Jurkat, Clone E6-1 (cell line): ENCODE results near the gene TBP.
"Not testable (repeated sequence)": the region's sequence is repeated elsewhere in the genome, so short reads cannot be mapped to it uniquely, and the experiment has no call there.

ENCODE experiments used
- DNase-seq: peaks from one replicate; pipeline ENCODE4 v3.0.0-alpha.2; 2011; ENCODE audit warnings: low read depth, low spot score
- H3K4me3 ChIP-seq: 2 replicates; pipeline ENCODE4 v1.5.1; 2011; ENCODE audit warnings: mild to moderate bottlenecking, low read length, control low read depth, moderate library complexity

The TBP gene

GRCh38 chr6:170584954-170585498 lies 30.9 kb downstream of the TBP start:
- H3K4me3 ChIP-seq, result peak overlapping the region; percentile 74
- no peak for DNase-seq

DNA sequence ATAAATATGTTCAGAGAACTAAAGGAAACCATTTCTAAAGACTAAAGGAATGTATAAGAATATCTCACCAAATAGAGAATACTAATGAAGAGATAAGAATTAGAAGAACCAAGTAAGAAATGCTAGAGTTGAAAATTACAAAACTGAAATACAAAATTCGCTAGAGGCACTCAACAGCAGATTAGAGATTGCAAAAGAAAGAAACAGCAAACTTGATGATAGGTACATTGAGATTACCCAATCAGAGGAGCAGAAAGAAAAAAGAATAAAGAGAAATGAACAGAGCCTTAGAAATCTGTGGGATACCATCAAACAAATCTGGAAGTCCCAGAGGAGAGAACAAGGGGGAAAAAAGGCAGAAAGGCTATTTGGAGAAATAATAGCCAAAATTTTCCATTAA lies 36.6 kb downstream of the TBP start:
- no peak for DNase-seq
- H3K4me3 ChIP-seq, result no peak overlapping the region

DNA sequence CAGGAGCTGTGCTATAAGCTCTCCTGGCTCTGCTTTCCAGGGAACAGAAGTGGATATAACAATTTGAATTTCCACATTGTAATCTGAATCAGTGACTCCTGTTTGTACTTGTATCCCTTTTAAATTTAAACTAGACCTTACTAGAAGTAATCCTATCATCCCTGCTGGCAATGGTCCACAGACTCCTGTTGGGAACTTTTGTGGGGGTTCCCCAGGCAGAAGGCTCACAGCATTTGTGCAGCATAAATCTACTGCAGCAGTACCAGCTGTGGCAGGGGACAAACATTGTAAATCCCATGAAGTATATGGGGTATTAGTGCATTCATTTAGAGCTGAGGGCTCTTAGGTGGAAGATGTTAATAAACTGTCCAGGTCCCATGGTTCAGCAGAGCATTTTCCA lies 42.3 kb downstream of the TBP start:
- H3K4me3 ChIP-seq, result no peak overlapping the region
- no peak for DNase-seq

GRCh38 chr6:170597278-170597677 lies 43.1 kb downstream of the TBP start:
- H3K4me3 ChIP-seq, result no peak overlapping the region
- no peak for DNase-seq

GRCh38 chr6:170605574-170606259 lies 51.5 kb downstream of the TBP start:
- no peak overlapping the region for H3K4me3 ChIP-seq
- no peak for DNase-seq

- H3K4me3 ChIP-seq, DNase-seq: not testable (repeated sequence)
Measured at GRCh38 chr6:170609225-170609624, 55.1 kb downstream of the TBP start.

- not testable (repeated sequence) for DNase-seq, H3K4me3 ChIP-seq
Measured at GRCh38 chr6:170612256-170612804, 58.2 kb downstream of the TBP start.

DNA sequence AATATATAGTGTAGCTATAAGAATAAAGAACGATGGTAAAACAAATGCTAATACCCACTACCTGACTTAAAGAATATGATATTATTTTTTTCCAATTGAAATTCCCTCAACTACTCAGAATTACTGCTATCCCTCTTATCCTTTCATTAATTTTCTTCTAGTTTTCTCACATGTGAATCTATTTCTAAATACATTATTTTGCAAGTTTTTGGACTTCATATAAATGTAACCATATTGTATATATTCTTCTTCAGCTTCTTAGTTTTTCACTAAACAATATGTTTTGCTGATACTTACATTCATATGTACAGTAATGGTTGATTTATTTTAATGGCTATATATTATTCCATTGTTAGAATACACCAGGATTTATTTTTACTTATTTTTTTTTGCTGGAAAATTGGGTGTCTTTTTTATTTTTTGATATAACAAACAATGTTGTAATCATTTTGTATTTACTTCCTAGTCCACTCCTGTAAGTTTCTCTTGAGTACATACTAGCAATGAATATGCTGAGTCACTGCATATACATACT lies 61.9 kb downstream of the TBP start:
- not testable (repeated sequence) for DNase-seq, H3K4me3 ChIP-seq
